Activated CD4-positive, alpha-beta T cell treated with anti-CD3 and anti-CD28 coated beads, Interleukin-2, amount 50 U/mL, for 24 hours (primary cell): ENCODE measurements around the gene ZNF445.
"Not testable (repeated sequence)": the region's sequence is repeated elsewhere in the genome, so short reads cannot be mapped to it uniquely, and the experiment has no call there.

ENCODE experiments used
- DNase-seq, 2 donors: peaks; one replicate each; pipeline ENCODE4 v3.0.0-alpha.2; 2020; ENCODE audit warnings: low read depth in 1 of 2, low spot score in 1 of 2

Gene ZNF445

GRCh38 chr3:44402548-44402947 is 74.9 kb downstream of the ZNF445 start:
- DNase-seq: no peak

- DNase-seq: no peak
These were observed 76.7 kb downstream of the ZNF445 start for GRCh38 chr3:44400771-44401170.

GRCh38 chr3:44398853-44399252 is 78.6 kb downstream of the ZNF445 start:
- DNase-seq: no peak

GRCh38 chr3:44398271-44398670 is 79.2 kb downstream of the ZNF445 start:
- DNase-seq: not testable (repeated sequence)

- no peak for DNase-seq
These were observed 81.0 kb downstream of the ZNF445 start for GRCh38 chr3:44396200-44397171.

GRCh38 chr3:44395714-44396113 is 81.8 kb downstream of the ZNF445 start:
- DNase-seq: no peak

- no peak for DNase-seq
These were observed 85.0 kb downstream of the ZNF445 start for GRCh38 chr3:44392489-44392888.

- DNase-seq: no peak
These were observed 90.1 kb downstream of the ZNF445 start for GRCh38 chr3:44387404-44387803.
